ENCODE data around the gene ANK3. TPM values are rescaled to one million over a fixed set of nuclear protein-coding genes. Genes with fewer than 3 reads are reported as not detected.
A peak's percentile ranks its signal among the peaks of the same experiment; 100 is the strongest.
"Not testable (repeated sequence)": the region's sequence is repeated elsewhere in the genome, so short reads cannot be mapped to it uniquely, and the experiment has no call there.

The ANK3 gene
- total RNA-seq, 1 donor from 2014 or later = 4.0 TPM

DNA sequence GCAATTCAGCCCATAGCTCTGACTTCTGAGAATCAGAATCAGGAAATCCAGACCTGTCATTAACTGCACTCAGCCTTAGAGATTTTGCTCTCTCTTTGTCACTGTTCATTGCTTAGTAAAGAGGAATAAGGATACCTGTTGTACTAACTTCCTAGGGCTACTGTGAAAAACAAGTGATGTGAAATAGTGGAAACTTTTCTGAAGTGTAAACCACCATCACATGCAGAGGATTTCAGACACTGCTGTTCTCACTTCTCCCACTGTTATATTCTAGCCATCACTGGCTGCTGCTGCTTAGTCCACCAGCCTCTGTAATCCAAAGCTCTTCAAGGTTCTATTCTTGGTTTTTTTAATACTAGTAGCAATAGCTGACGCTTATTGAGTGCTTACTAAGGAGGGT, 353.7 kb downstream of the ANK3 start:
- Mint-ChIP-seq H3K4me3 (no peak overlapping the region), H3K36me3 (ENCODE audit: low read depth) (no peaks in the 10 kb centered on the region), H3K27ac (no peak overlapping the region), H3K9me3 (no peaks in the 10 kb centered on the region), H3K4me1 (peaks cover 14% of the 10 kb centered on the region), H3K27me3 (no peaks in the 10 kb centered on the region)
- ATAC-seq (ENCODE audit: low read depth) (peak; percentile 52), DNase-seq (no peak)
- TF ChIP-seq CTCF (IDR thresholded peaks at IDR 0.05) = no peak
- ChIA-PET POLR2A (no interaction called here), CTCF (no interaction called here)
- intact Hi-C loops (cut with micrococcal nuclease) = no loop called here

DNA sequence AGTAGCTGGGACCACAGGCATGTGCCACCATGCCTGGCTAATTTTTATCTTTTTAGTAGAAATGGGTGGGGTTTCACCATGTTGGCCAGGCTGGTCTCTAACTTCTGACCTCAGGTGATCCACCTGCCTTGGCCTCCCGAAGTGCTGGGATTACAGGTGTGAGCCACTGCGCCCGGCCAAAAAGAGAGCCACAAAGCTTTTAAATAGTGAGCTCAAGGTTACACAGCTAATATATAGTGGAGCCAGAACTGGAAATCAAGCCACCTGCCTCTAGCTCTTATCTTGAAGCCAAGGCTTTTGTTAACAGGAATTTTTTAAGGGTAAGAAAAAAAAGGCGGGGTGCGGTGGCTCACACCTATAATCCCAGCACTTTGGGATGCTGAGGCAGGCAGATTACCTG, 354.3 kb downstream of the ANK3 start:
- CTCF ChIA-PET = interaction anchor here (1.2 to 1.3 kb wide), 2 partner anchors 171 to 410 kb away, joined by 5 to 6 read pairs; no protein-coding TSS in a partner anchor
- ATAC-seq (ENCODE audit: low read depth); H3K9me3 Mint-ChIP-seq; H3K36me3 Mint-ChIP-seq (ENCODE audit: low read depth); intact Hi-C loops (cut with micrococcal nuclease); POLR2A ChIA-PET; H3K27ac Mint-ChIP-seq; H3K27me3 Mint-ChIP-seq; H3K4me3 Mint-ChIP-seq; DNase-seq: not testable (repeated sequence)
- peaks cover 14% of the 10 kb centered on the region for H3K4me1 Mint-ChIP-seq

DNA sequence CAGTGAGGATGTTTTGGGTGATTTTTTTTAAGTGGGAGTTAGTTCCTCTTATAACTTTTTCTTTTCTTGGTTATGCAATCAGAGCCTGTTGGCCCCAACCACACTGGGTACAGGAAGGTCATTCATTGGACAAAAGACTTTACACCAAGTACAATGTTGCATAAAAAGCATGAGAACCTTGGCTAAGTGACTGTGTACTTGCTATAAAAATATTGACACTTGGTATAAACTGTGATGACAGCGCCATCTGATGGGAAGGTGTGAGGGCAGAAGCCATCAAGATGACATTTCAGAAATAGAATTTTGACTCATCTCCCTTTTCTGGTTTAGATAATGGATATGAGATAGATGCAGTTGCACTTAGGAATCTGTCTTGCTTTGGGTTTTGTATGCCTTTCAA, 357.0 kb downstream of the ANK3 start:
- Mint-ChIP-seq H3K36me3 (ENCODE audit: low read depth) (no peaks in the 10 kb centered on the region), H3K9me3 (no peaks in the 10 kb centered on the region), H3K27ac (no peak overlapping the region), H3K4me1 (peaks cover 14% of the 10 kb centered on the region), H3K27me3 (no peaks in the 10 kb centered on the region), H3K4me3 (no peak overlapping the region)
- ChIA-PET CTCF (interaction anchor here (1.2 to 1.3 kb wide), 3 partner anchors 167 to 407 kb away, joined by 4 to 11 read pairs (median 4); no protein-coding TSS in a partner anchor), POLR2A (no interaction called here)
- ATAC-seq (ENCODE audit: low read depth) (no peak), DNase-seq (no peak)
- intact Hi-C loops (cut with micrococcal nuclease) = loop anchor here (1.0 to 5.0 kb wide), 5 partner anchors 125 to 406 kb away; no protein-coding TSS in a partner anchor
- TF ChIP-seq CTCF (IDR thresholded peaks at IDR 0.05) = no peak

- no peak for TF ChIP-seq CTCF (IDR thresholded peaks at IDR 0.05)
- intact Hi-C loops (cut with micrococcal nuclease) = loop anchor here (1.0 to 5.0 kb wide), 5 partner anchors 124 to 405 kb away; no protein-coding TSS in a partner anchor
- H3K27ac Mint-ChIP-seq = no peak overlapping the region
- H3K4me1 Mint-ChIP-seq = peaks cover 14% of the 10 kb centered on the region
- H3K36me3 Mint-ChIP-seq (ENCODE audit: low read depth) = no peaks in the 10 kb centered on the region
- ATAC-seq (ENCODE audit: low read depth) (peak; percentile 69), DNase-seq (no peak)
- H3K4me3 Mint-ChIP-seq = no peak overlapping the region
- H3K27me3 Mint-ChIP-seq = no peaks in the 10 kb centered on the region
- ChIA-PET POLR2A (no interaction called here), CTCF (interaction anchor here (1.1 to 4.2 kb wide), 3 partner anchors 167 to 406 kb away, joined by 4 to 27 read pairs (median 11); no protein-coding TSS in a partner anchor)
- H3K9me3 Mint-ChIP-seq = no peaks in the 10 kb centered on the region
These were observed 358.0 kb downstream of the ANK3 start for GRCh38 chr10:60031664-60032063.

DNA sequence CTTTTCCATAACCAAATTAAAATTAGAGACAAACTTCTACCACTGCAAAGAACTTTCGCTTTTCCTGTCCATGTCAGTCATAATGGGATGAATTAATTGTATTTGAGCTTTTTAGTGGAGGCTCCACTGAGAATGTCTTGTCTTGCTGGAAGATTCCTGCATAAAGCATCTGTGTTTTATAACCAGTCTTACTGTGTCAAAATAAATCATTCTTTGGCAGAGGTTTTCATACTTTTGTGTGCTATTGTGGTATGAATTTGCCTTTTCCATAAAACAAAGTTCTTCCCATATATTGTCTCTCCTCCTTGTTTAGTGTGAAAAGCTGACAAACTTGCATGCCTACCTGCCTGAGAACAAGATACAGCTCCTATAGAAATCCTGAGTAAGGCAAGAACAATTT, 358.5 kb downstream of the ANK3 start:
- no peak overlapping the region for H3K4me3 Mint-ChIP-seq
- CTCF ChIA-PET = interaction anchor here (1.0 to 4.2 kb wide), 4 partner anchors 166 to 405 kb away, joined by 3 to 27 read pairs (median 8); no protein-coding TSS in a partner anchor
- peaks cover 14% of the 10 kb centered on the region for H3K4me1 Mint-ChIP-seq
- H3K27ac Mint-ChIP-seq = no peak overlapping the region
- intact Hi-C loops (cut with micrococcal nuclease) = loop anchor here (5.0 kb wide), 1 partner anchor 224 kb away; no protein-coding TSS in a partner anchor
- ATAC-seq (ENCODE audit: low read depth) (no peak), DNase-seq (no peak)
- POLR2A ChIA-PET = no interaction called here
- no peaks in the 10 kb centered on the region for H3K9me3 Mint-ChIP-seq
- H3K36me3 Mint-ChIP-seq (ENCODE audit: low read depth) = no peaks in the 10 kb centered on the region
- H3K27me3 Mint-ChIP-seq = no peaks in the 10 kb centered on the region
- TF ChIP-seq CTCF (IDR thresholded peaks at IDR 0.05) = no peak

GRCh38 chr10:60029475-60029874, 360.2 kb downstream of the ANK3 start:
- CTCF ChIA-PET = interaction anchor here (1.4 to 4.2 kb wide), 2 partner anchors 165 to 198 kb away, joined by 3 to 27 read pairs; no protein-coding TSS in a partner anchor
- DNase-seq = no peak
- POLR2A ChIA-PET = no interaction called here
- TF ChIP-seq CTCF (IDR thresholded peaks at IDR 0.05) = no peak
- intact Hi-C loops (cut with micrococcal nuclease) = no loop called here
- H3K4me1 Mint-ChIP-seq = peaks cover 11% of the 10 kb centered on the region
- no peak for ATAC-seq (ENCODE audit: low read depth)
- no peak overlapping the region for H3K27ac Mint-ChIP-seq
- no peak overlapping the region for H3K4me3 Mint-ChIP-seq
- no peaks in the 10 kb centered on the region for H3K36me3 Mint-ChIP-seq (ENCODE audit: low read depth)
- no peaks in the 10 kb centered on the region for H3K27me3 Mint-ChIP-seq
- H3K9me3 Mint-ChIP-seq = no peaks in the 10 kb centered on the region

Measured in activated B cell treated with CpG ODN at 0.5 μM for 24 hours (primary cell).